HCT116 (cell line): ENCODE data around the gene UBE2E1. TPM values are rescaled to one million over a fixed set of nuclear protein-coding genes. Genes with fewer than 3 reads are reported as not detected.

Experiments
- ATAC-seq: fragments of 200-7000 bp; cut with Tn5 transposase; 2 replicates; pipeline ENCODE4 v1.9.1; 2020; ENCODE audit warnings: mild to moderate bottlenecking, moderate library complexity
- BruUV-seq: library from RNA; stranded (reverse); fragments of 400-500 nt; replicated peaks from 2 replicates; lab custom pipeline; 2021; lab: Mats Ljungman, UMichigan
- CTCF ChIA-PET: fragments of 300-600 bp; sonication (Branson Sonifier 250); formaldehyde crosslinking; loops from one replicate; lab custom pipeline; 2021; ENCODE audit warnings: antibody characterized with exemption; lab: Charles Lee
- POLR2A ChIA-PET: fragments of 300-600, 350-600 bp; sonication (Branson Sonifier 250); formaldehyde crosslinking; loops from one replicate; lab custom pipeline; 2021; ENCODE audit warnings: antibody characterized with exemption; lab: Charles Lee
- RAD21 ChIA-PET, 2 experiments: fragments of 300-600 bp; sonication (Branson Sonifier 250); formaldehyde crosslinking; loops; one replicate each; lab custom pipeline; 2023; ENCODE audit warnings: low total read pairs in 2 of 2; ENCODE audit not compliant: uncharacterized antibody in 2 of 2, unreplicated experiment in 2 of 2, low non-redundant PET in 1 of 2; lab: Charles Lee
- DNase-seq: peaks from one replicate; pipeline ENCODE4 v3.0.0-alpha.2; 2010; ENCODE audit warnings: low read depth, low spot score
- H2AFZ ChIP-seq: fragments of 200-600 bp; shearing (Covaris generic), sonication (generic); 2 replicates; pipeline ENCODE4 v1.6.1; 2017; ENCODE audit warnings: low read depth, mixed run types, mixed read lengths, antibody characterized with exemption, low read length; ENCODE audit not compliant: poor library complexity, severe bottlenecking
- H3K27ac ChIP-seq: 2 replicates; pipeline ENCODE4 v1.5.1; 2012; ENCODE audit warnings: low read depth, low read length
- H3K27me3 ChIP-seq: fragments of 200-600 bp; sonication (generic); 2 replicates; pipeline ENCODE4 v1.6.1; 2016; ENCODE audit warnings: mixed run types, low read length, mixed read lengths; ENCODE audit not compliant: insufficient read depth
- H3K36me3 ChIP-seq, 2 experiments: fragments of 200-500 bp in 1 of 2; fragments of 200-600 bp in 1 of 2; sonication (Bioruptor generic) in 1 of 2; sonication (generic) in 1 of 2; 2 replicates each; pipeline versions ENCODE4 v1.5.1 to v1.6.1; 2014 to 2016; ENCODE audit warnings: low read length in 2 of 2, inconsistent platforms in 1 of 2, mixed read lengths in 1 of 2, mixed run types in 1 of 2; ENCODE audit not compliant: insufficient read depth in 2 of 2, control insufficient read depth in 1 of 2
- H3K4me1 ChIP-seq, 2 experiments: fragments of 200-600 bp in 1 of 2; sonication (generic) in 1 of 2; 2 replicates each; pipeline versions ENCODE4 v1.5.1 to v1.6.1; 2012 to 2017; ENCODE audit warnings: low read length in 2 of 2, inconsistent platforms in 1 of 2, mild to moderate bottlenecking in 1 of 2, mixed read lengths in 1 of 2, mixed run types in 1 of 2, moderate library complexity in 1 of 2; ENCODE audit not compliant: insufficient read depth in 2 of 2, control insufficient read depth in 1 of 2
- H3K4me2 ChIP-seq: fragments of 200-600 bp; sonication (generic); 2 replicates; pipeline ENCODE4 v1.6.1; 2017; ENCODE audit warnings: mixed run types, low read length, mixed read lengths
- H3K4me3 ChIP-seq, 2 experiments: fragments of 200-600 bp in 1 of 2; sonication (generic) in 1 of 2; replicated peaks in 1 of 2; 2 replicates each; pipeline ENCODE4 v1.5.1; 2011 to 2016; ENCODE audit warnings: low read length in 2 of 2, control low read depth in 1 of 2, low read depth in 1 of 2, mild to moderate bottlenecking in 1 of 2, mixed read lengths in 1 of 2, mixed run types in 1 of 2
- H3K79me2 ChIP-seq: fragments of 200-600 bp; sonication (generic); 2 replicates; pipeline ENCODE4 v1.6.1; 2017; ENCODE audit warnings: mild to moderate bottlenecking, mixed run types, low read length, moderate library complexity, mixed read lengths; ENCODE audit not compliant: insufficient read depth
- H3K9ac ChIP-seq: fragments of 200-600 bp; sonication (generic); 2 replicates; pipeline ENCODE4 v1.6.1; 2016; ENCODE audit warnings: low read length, mixed read lengths
- H3K9me2 ChIP-seq: fragments of 200-600 bp; sonication (generic), shearing (Covaris generic); 2 replicates; pipeline ENCODE4 v1.6.1; 2017; ENCODE audit warnings: mixed run types, mild to moderate bottlenecking, moderate library complexity; ENCODE audit not compliant: insufficient read depth
- H3K9me3 ChIP-seq, 2 experiments: fragments of 200-500 bp in 1 of 2; fragments of 200-600 bp in 1 of 2; sonication (Bioruptor generic) in 1 of 2; sonication (generic) in 1 of 2; 2 replicates each; pipeline ENCODE4 v1.6.1; 2014 to 2017; ENCODE audit warnings: low read length in 2 of 2, mixed read lengths in 2 of 2, inconsistent platforms in 1 of 2, low read depth in 1 of 2, mild to moderate bottlenecking in 1 of 2, mixed run types in 1 of 2, moderate library complexity in 1 of 2; ENCODE audit not compliant: control insufficient read depth in 1 of 2, insufficient read depth in 1 of 2
- H4K20me1 ChIP-seq: fragments of 200-600 bp; sonication (generic), shearing (Covaris generic); 2 replicates; pipeline ENCODE4 v1.6.1; 2017; ENCODE audit warnings: mixed run types, mild to moderate bottlenecking, moderate library complexity; ENCODE audit not compliant: insufficient read depth
- CBX3 ChIP-seq: IDR thresholded peaks from 2 replicates; pipeline ENCODE4 v1.6.1; 2012; ENCODE audit warnings: low read depth
- CTCF ChIP-seq, 3 experiments: fragments of 200-600 bp in 1 of 3; sonication (generic) in 1 of 3; IDR thresholded peaks in 2 of 3; conservative IDR thresholded peaks in 1 of 3; 2 replicates each; pipeline ENCODE4 v1.5.1; 2012 to 2017; ENCODE audit warnings: low read depth in 2 of 3, low read length in 2 of 3, antibody characterized with exemption in 1 of 3, borderline replicate concordance in 1 of 3, control low read depth in 1 of 3, mild to moderate bottlenecking in 1 of 3, mixed read lengths in 1 of 3, mixed run types in 1 of 3, moderate library complexity in 1 of 3; ENCODE audit not compliant: insufficient read depth in 1 of 3
- ELF1 ChIP-seq: IDR thresholded peaks from 2 replicates; pipeline ENCODE4 v1.6.1; 2012; ENCODE audit warnings: low read depth, borderline replicate concordance
- EZH2 ChIP-seq: fragments of 200-600 bp; sonication (generic); IDR thresholded peaks from 2 replicates; pipeline ENCODE4 v1.6.1; 2017; ENCODE audit warnings: antibody characterized with exemption, mixed run types
- EZH2phosphoT487 ChIP-seq: fragments of 200-600 bp; IDR thresholded peaks from 2 replicates; pipeline ENCODE4 v1.6.1; 2018; ENCODE audit warnings: antibody characterized with exemption, borderline replicate concordance
- JUND ChIP-seq: IDR thresholded peaks from 2 replicates; pipeline ENCODE4 v1.6.1; 2012
- REST ChIP-seq: IDR thresholded peaks from 2 replicates; pipeline ENCODE4 v1.6.1; 2012; ENCODE audit warnings: low read depth
- SIN3A ChIP-seq: IDR thresholded peaks from 2 replicates; pipeline ENCODE4 v1.6.1; 2012; ENCODE audit warnings: low read depth
- SRF ChIP-seq: IDR thresholded peaks from 2 replicates; pipeline ENCODE4 v1.6.1; 2012; ENCODE audit warnings: low read depth
- TCF7L2 ChIP-seq: IDR thresholded peaks from 2 replicates; pipeline ENCODE4 v1.7.0; 2011; ENCODE audit warnings: borderline replicate concordance, inconsistent platforms; ENCODE audit not compliant: insufficient read depth, insufficient read length; ENCODE audit errors: extremely low read depth
- ZBTB33 ChIP-seq: IDR thresholded peaks from 2 replicates; pipeline ENCODE4 v1.6.1; 2011; ENCODE audit warnings: mild to moderate bottlenecking, low read length, moderate library complexity; ENCODE audit not compliant: insufficient replicate concordance; ENCODE audit errors: extremely low read depth
- ZFX ChIP-seq: fragments of 450-650 bp; IDR thresholded peaks from 2 replicates; pipeline ENCODE4 v1.6.1; 2017
- intact Hi-C: fragments of 100-400 bp; cut with micrococcal nuclease; formaldehyde crosslinking; loops from 2 replicates; pipeline ENCODE4 v1.10.0; 2022
- total RNA-seq: library from RNA; stranded (reverse); gene quantifications from one replicate; pipeline ENCODE4 v1.2.1, GENCODE V29; 2021; ENCODE audit not compliant: unreplicated experiment

Gene UBE2E1
- total RNA-seq, 1 experiment from 2014 or later, result 75.1 TPM

- TF ChIP-seq CTCF (IDR thresholded peaks at IDR 0.05 in 2 of 3, conservative IDR thresholded peaks at IDR 0.05 in 1 of 3; ENCODE audit: borderline replicate concordance in 1 of 3, insufficient read depth in 1 of 3, low read depth in 2 of 3, low read length in 2 of 3), result no peak
- no peak for TF ChIP-seq ZFX
- TF ChIP-seq REST, result no peak
- no peak for TF ChIP-seq SIN3A
- no peak for TF ChIP-seq JUND
- TF ChIP-seq EZH2phosphoT487, result no peak
- no peak for TF ChIP-seq TCF7L2
Measured at GRCh38 chr3:23819599-23820360, 14.0 kb downstream of the UBE2E1 start (continued).

- Histone ChIP-seq H3K9me2 (no peaks in the 10 kb centered on the region), H3K27ac (no peak overlapping the region), H3K4me3 (no peak overlapping the region), H3K79me2 (peaks cover 55% of the 10 kb centered on the region)
- no TSS peak for BruUV-seq
- CTCF ChIA-PET, result no interaction called here
- TF ChIP-seq ELF1 (no peak), REST (no peak), ZBTB33 (no peak), CBX3 (no peak), EZH2 (no peak), TCF7L2 (no peak), SRF (no peak)
- TF ChIP-seq, all 23 proteins: peak for 0
- ChIA-PET POLR2A (no interaction called here), RAD21 (no interaction called here)
- Histone ChIP-seq H3K9me3 (no peaks in the 10 kb centered on the region), H3K9ac (no peak overlapping the region), H4K20me1 (no peaks in the 10 kb centered on the region; the same call in 1 of the 2 replicates), H3K27me3 (no peaks in the 10 kb centered on the region), H3K4me2 (no peak overlapping the region), H3K36me3 (no peaks in the 10 kb centered on the region), H2AFZ (no peak overlapping the region), H3K4me1 (no peaks in the 10 kb centered on the region)
- ATAC-seq, result no peak
- DNase-seq, result no peak
- intact Hi-C loops, result no loop called here
Measured at GRCh38 chr3:23820888-23821287, 15.1 kb downstream of the UBE2E1 start.
